ENCODE data around the gene DNAH9.

DNA sequence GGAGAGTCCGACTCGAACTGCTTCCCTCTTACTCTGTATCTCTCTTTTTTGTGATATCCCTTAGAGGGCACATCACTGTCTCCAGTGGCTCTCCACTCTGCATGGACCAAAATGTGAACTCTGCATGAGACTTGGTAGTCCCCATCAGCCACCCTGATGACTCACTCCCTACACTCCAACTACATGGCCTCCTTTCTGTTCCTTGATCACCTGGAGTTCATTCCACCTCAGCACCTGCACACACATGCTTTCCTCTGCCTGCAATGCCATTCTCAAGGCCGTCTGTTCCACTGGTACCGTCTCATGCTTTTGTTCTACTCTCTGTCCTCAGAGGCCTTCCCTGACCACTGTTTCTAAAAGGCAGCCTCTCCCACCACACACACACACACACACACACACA is 109.3 kb downstream of the DNAH9 start:
- TF ChIP-seq, protein P1, sequence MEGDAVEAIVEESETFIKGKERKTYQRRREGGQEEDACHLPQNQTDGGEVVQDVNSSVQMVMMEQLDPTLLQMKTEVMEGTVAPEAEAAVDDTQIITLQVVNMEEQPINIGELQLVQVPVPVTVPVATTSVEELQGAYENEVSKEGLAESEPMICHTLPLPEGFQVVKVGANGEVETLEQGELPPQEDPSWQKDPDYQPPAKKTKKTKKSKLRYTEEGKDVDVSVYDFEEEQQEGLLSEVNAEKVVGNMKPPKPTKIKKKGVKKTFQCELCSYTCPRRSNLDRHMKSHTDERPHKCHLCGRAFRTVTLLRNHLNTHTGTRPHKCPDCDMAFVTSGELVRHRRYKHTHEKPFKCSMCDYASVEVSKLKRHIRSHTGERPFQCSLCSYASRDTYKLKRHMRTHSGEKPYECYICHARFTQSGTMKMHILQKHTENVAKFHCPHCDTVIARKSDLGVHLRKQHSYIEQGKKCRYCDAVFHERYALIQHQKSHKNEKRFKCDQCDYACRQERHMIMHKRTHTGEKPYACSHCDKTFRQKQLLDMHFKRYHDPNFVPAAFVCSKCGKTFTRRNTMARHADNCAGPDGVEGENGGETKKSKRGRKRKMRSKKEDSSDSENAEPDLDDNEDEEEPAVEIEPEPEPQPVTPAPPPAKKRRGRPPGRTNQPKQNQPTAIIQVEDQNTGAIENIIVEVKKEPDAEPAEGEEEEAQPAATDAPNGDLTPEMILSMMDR (IDR thresholded peaks at IDR 0.05): no peak
- TF ChIP-seq EZH2 (IDR thresholded peaks at IDR 0.05; ENCODE audit: borderline replicate concordance, insufficient read depth, low read depth, low read length, poor library complexity, severe bottlenecking): no peak
